HepG2 (cell line): ENCODE data around the gene COBLL1. TPM values are rescaled to one million over a fixed set of nuclear protein-coding genes. Genes with fewer than 3 reads are reported as not detected.

ENCODE experiments used
- ATAC-seq: fragments of 200-7000 bp; cut with Tn5 transposase; 3 replicates; pipeline ENCODE4 v1.9.1; 2020; ENCODE audit warnings: mild to moderate bottlenecking, moderate library complexity
- BruUV-seq: library from RNA; stranded (reverse); fragments of 400-500 nt; replicated peaks from 2 replicates; lab custom pipeline; 2021; lab: Mats Ljungman, UMichigan
- CTCF ChIA-PET: fragments of 300-600 bp; formaldehyde crosslinking; extraction: SDS; loops from one replicate; lab custom pipeline; 2021; ENCODE audit warnings: low total read pairs, inconsistent platforms, low intra/inter-chr PET ratio; lab: Yijun Ruan, JAX
- POLR2A ChIA-PET: fragments of 350-600 bp; sonication (Branson Sonifier 250); formaldehyde crosslinking; loops from one replicate; lab custom pipeline; 2020; ENCODE audit warnings: antibody characterized with exemption, inconsistent platforms; lab: Yijun Ruan, JAX
- DNase-seq: peaks from one replicate; pipeline ENCODE4 v3.0.0-alpha.2; 2015; ENCODE audit warnings: low spot score
- FAIRE-seq: peaks from 3 replicates; lab custom pipeline; 2011; peaks lifted over from hg19 to GRCh38; lab: Jason Lieb, UNC
- H2AFZ ChIP-seq: one replicate; pipeline ENCODE4 v1.6.1; 2011; ENCODE audit warnings: low read length, inconsistent platforms
- H3K27ac ChIP-seq: fragments of 300-600 bp; 3 replicates; pipeline ENCODE4 v1.8.0; 2011; ENCODE audit warnings: mixed run types, mild to moderate bottlenecking, mixed read lengths, low read length, inconsistent platforms; ENCODE audit not compliant: insufficient read depth; ENCODE audit errors: extremely low read length
- H3K27me3 ChIP-seq, 2 experiments: fragments of 200-600 bp in 1 of 2; 2 replicates in 1 of 2; 3 replicates in 1 of 2; pipeline versions ENCODE4 v1.6.0 to v1.8.0; 2011; ENCODE audit warnings: low read length in 2 of 2, mild to moderate bottlenecking in 2 of 2, moderate library complexity in 2 of 2, inconsistent platforms in 1 of 2; ENCODE audit not compliant: insufficient read depth in 2 of 2, control insufficient read depth in 1 of 2
- H3K36me3 ChIP-seq, 2 experiments: fragments of 200-600 bp in 1 of 2; replicated peaks in 1 of 2; 2 replicates in 1 of 2; 3 replicates in 1 of 2; pipeline versions ENCODE4 v1.5.1 to v1.8.0; 2011; ENCODE audit warnings: low read length in 2 of 2, inconsistent platforms in 1 of 2; ENCODE audit not compliant: insufficient read depth in 2 of 2, control insufficient read depth in 1 of 2
- H3K4me1 ChIP-seq: 2 replicates; pipeline ENCODE4 v1.5.1; 2012; ENCODE audit warnings: low read length, inconsistent platforms; ENCODE audit not compliant: insufficient read depth
- H3K4me2 ChIP-seq: 2 replicates; pipeline ENCODE4 v1.6.0; 2011; ENCODE audit warnings: low read depth, low read length, inconsistent platforms
- H3K4me3 ChIP-seq, 3 experiments: fragments of 200-600 bp in 1 of 3; sonication (generic), shearing (Covaris generic) in 1 of 3; replicated peaks in 1 of 3; 2 replicates each; pipeline ENCODE4 v1.5.1; 2011 to 2016; ENCODE audit warnings: low read length in 3 of 3, inconsistent platforms in 2 of 3, low read depth in 2 of 3, mild to moderate bottlenecking in 2 of 3, control low read depth in 1 of 3, mixed read lengths in 1 of 3; ENCODE audit not compliant: insufficient read depth in 1 of 3
- H3K79me2 ChIP-seq: one replicate; pipeline ENCODE4 v1.6.1; 2011; ENCODE audit warnings: low read length, inconsistent platforms; ENCODE audit not compliant: insufficient read depth
- H3K9ac ChIP-seq: 2 replicates; pipeline ENCODE4 v1.6.0; 2011; ENCODE audit warnings: mild to moderate bottlenecking, low read depth, low read length, inconsistent platforms; ENCODE audit not compliant: insufficient read depth
- H3K9me3 ChIP-seq: 2 replicates; pipeline ENCODE4 v1.5.1; 2012; ENCODE audit warnings: mild to moderate bottlenecking, low read length
- H4K20me1 ChIP-seq: 2 replicates; pipeline ENCODE4 v1.6.0; 2011; ENCODE audit warnings: inconsistent platforms, mild to moderate bottlenecking, low read length, moderate library complexity; ENCODE audit not compliant: insufficient read depth
- ASH2L ChIP-seq: fragments of 300-600, 200-600 bp; sonication (generic); IDR thresholded peaks from 2 replicates; pipeline ENCODE4 v1.7.0; 2017; ENCODE audit warnings: low read depth, mild to moderate bottlenecking, moderate library complexity, mixed read lengths, low read length; ENCODE audit not compliant: insufficient read length
- ATF1 ChIP-seq: IDR thresholded peaks from 2 replicates; pipeline ENCODE4 v1.6.1; 2016; ENCODE audit warnings: mild to moderate bottlenecking, control low read depth
- ATM ChIP-seq: fragments of 450-650 bp; IDR thresholded peaks from 2 replicates; pipeline ENCODE4 v1.7.1; 2017; ENCODE audit warnings: mild to moderate bottlenecking, borderline replicate concordance
- FUBP1 ChIP-seq: sonication (generic); formaldehyde crosslinking; IDR thresholded peaks from 2 replicates; pipeline ENCODE4 v1.5.1; 2020; ENCODE audit warnings: missing genetic modification reagents, mild to moderate bottlenecking, borderline replicate concordance
- KLF16 ChIP-seq, 2 experiments: sonication (generic) in 1 of 2; formaldehyde crosslinking in 1 of 2; IDR thresholded peaks; 2 replicates each; pipeline versions ENCODE4 v1.6.1 to v1.8.0; 2016 to 2023; ENCODE audit warnings: missing genetic modification reagents in 2 of 2, missing compliant biosample characterization in 1 of 2
- MED1 ChIP-seq: sonication (generic); formaldehyde crosslinking; IDR thresholded peaks from 2 replicates; pipeline ENCODE4 v1.4.0; 2020; ENCODE audit warnings: missing genetic modification reagents
- NR2F2 ChIP-seq: IDR thresholded peaks from 2 replicates; pipeline ENCODE4 v1.6.1; 2012; ENCODE audit warnings: low read depth, inconsistent platforms, borderline replicate concordance
- TEF ChIP-seq: sonication (generic); formaldehyde crosslinking; IDR thresholded peaks from 2 replicates; pipeline ENCODE4 v1.5.0; 2020; ENCODE audit warnings: missing genetic modification reagents
- THAP11 ChIP-seq: IDR thresholded peaks from 2 replicates; pipeline ENCODE4 v1.6.1; 2016; ENCODE audit warnings: missing biosample characterization, missing genetic modification reagents
- YEATS4 ChIP-seq: sonication (generic); formaldehyde crosslinking; IDR thresholded peaks from 2 replicates; pipeline ENCODE4 v1.4.0; 2020; ENCODE audit warnings: missing genetic modification reagents, borderline replicate concordance
- ZBTB20 ChIP-seq: sonication (generic); formaldehyde crosslinking; IDR thresholded peaks from 2 replicates; pipeline ENCODE4 v1.8.1; 2023; ENCODE audit warnings: missing genetic modification reagents, low read depth, mild to moderate bottlenecking, borderline replicate concordance
- ZFY ChIP-seq: sonication (generic); formaldehyde crosslinking; IDR thresholded peaks from 2 replicates; pipeline ENCODE4 v1.4.0; 2020; ENCODE audit warnings: missing genetic modification reagents
- ZNF136 ChIP-seq: sonication (generic); formaldehyde crosslinking; IDR thresholded peaks from 2 replicates; pipeline ENCODE4 v1.8.1; 2022; ENCODE audit warnings: low read depth, mild to moderate bottlenecking, moderate library complexity, missing genetic modification reagents
- ZNF280D ChIP-seq: sonication (generic); formaldehyde crosslinking; IDR thresholded peaks from 2 replicates; pipeline ENCODE4 v1.5.1; 2020; ENCODE audit warnings: mild to moderate bottlenecking, missing genetic modification reagents
- ZNF414 ChIP-seq: sonication (generic); formaldehyde crosslinking; IDR thresholded peaks from 2 replicates; pipeline ENCODE4 v1.5.0; 2020; ENCODE audit warnings: missing genetic modification reagents
- ZNF563 ChIP-seq: sonication (generic); formaldehyde crosslinking; IDR thresholded peaks from 2 replicates; pipeline ENCODE4 v1.8.0; 2022; ENCODE audit warnings: mild to moderate bottlenecking, moderate library complexity, missing genetic modification reagents
- ZSCAN9 ChIP-seq: IDR thresholded peaks from 2 replicates; pipeline ENCODE4 v1.6.1; 2016; ENCODE audit warnings: borderline replicate concordance
- in situ Hi-C: cut with HindIII; loops from 2 replicates; pipeline ENCODE4 v1.10.0; 2017; ENCODE audit warnings: low pct_unique_long_range_greater_than_20kb; ENCODE audit not compliant: extremely low pct_ligation_motif_present
- intact Hi-C: fragments of 100-400 bp; cut with micrococcal nuclease; formaldehyde crosslinking; loops from one replicate; pipeline ENCODE4 v1.10.0; 2022; ENCODE audit not compliant: unreplicated experiment
- polyA plus RNA-seq, 8 experiments: library from polyadenylated mRNA; depleted of rRNA in 3 of 8; stranded (reverse) in 7 of 8; unstranded in 1 of 8; fragments of >200 nt; fragmentation: Illumina TruSeq in 4 of 8; extraction: Trizol in 4 of 8; gene quantifications; 2 replicates each; pipeline versions ENCODE4 v1.2.1 to v1.2.3, GENCODE V29; 2011 to 2016; ENCODE audit warnings: low read depth in 4 of 8, missing spikeins in 1 of 8, mixed read lengths in 1 of 8; ENCODE audit not compliant: insufficient read depth in 1 of 8
- total RNA-seq, 5 experiments: library from RNA; depleted of rRNA; stranded (reverse); fragments of >200 nt; fragmentation: Illumina TruSeq; extraction: Trizol; gene quantifications; 2 replicates each; pipeline ENCODE4 v1.2.3, GENCODE V29; 2016; ENCODE audit warnings: low read depth in 1 of 5

COBLL1 gene
- total and polyA plus RNA-seq, 2 of the 13 experiments (the other 11 are each of a cell fraction or from before 2014, with no cell fraction given): 32.6 to 86.8 TPM

GRCh38 chr2:164693834-164694233 is 147.8 kb downstream of the COBLL1 start (continued):
- no peak for TF ChIP-seq ZNF280D (CRISPR knock-in tag)
- 0 out of 2 replicates have a peak, but pooled peaks have one; percentile 53 for TF ChIP-seq ZNF414 (CRISPR knock-in tag)
- peak; percentile 51; the same call in 1 of the 2 replicates for TF ChIP-seq ATM
- peak; percentile 22 for TF ChIP-seq ASH2L
- TF ChIP-seq ZFY (CRISPR knock-in tag): no peak
- TF ChIP-seq ZNF136 (CRISPR knock-in tag): no peak
- peak; percentile 81 for TF ChIP-seq TEF (CRISPR knock-in tag)

- DNase-seq (peak; percentile 78), FAIRE-seq (no peak), ATAC-seq (peak; percentile 25; the same call in 2 of the 3 replicates)
- Histone ChIP-seq H2AFZ (no peak overlapping the region), H3K4me1 (peaks cover 76% of the 10 kb centered on the region), H3K4me2 (peak overlapping the region; percentile 56), H3K36me3 (peaks cover 15 to 48% of the 10 kb centered on the region in 2 experiments), H3K9ac (no peak overlapping the region), H4K20me1 (no peaks in the 10 kb centered on the region), H3K27ac (peak overlapping the region; percentile 57), H3K79me2 (peaks cover 5% of the 10 kb centered on the region), H3K9me3 (no peaks in the 10 kb centered on the region), H3K27me3 (no peaks in the 10 kb centered on the region), H3K4me3 (peak overlapping the region in 2 of 3 experiments; percentile 5 to 14; a peak in 2 of 6 replicates)
- ChIA-PET POLR2A (interaction anchor here (1.0 to 1.4 kb wide), 4 partner anchors 9 to 185 kb away, joined by 4 to 8 read pairs (median 6); no protein-coding TSS in a partner anchor), CTCF (interaction anchor here (0.9 to 1.4 kb wide), 2 partner anchors 18 to 24 kb away, joined by 3 to 7 read pairs; no protein-coding TSS in a partner anchor)
- in situ Hi-C loops: no loop called here
- intact Hi-C loops: loop anchor here (1.0 to 5.0 kb wide), 2 partner anchors 18 to 91 kb away; no protein-coding TSS in a partner anchor
- no TSS peak for BruUV-seq
- TF ChIP-seq ZNF563 (no peak), ZBTB20 (CRISPR knock-in tag) (peak; percentile 35; the same call in 1 of the 2 replicates), THAP11 (CRISPR knock-in tag) (peak; percentile 39; the same call in 1 of the 2 replicates), YEATS4 (CRISPR knock-in tag) (0 out of 2 replicates have a peak, but pooled peaks have one; percentile 34), MED1 (CRISPR knock-in tag) (peak; percentile 66), NR2F2 (peak; percentile 94), ATF1 (CRISPR knock-in tag) (0 out of 2 replicates have a peak, but pooled peaks have one; percentile 62), FUBP1 (CRISPR knock-in tag) (no peak), KLF16 (CRISPR knock-in tag; IDR thresholded peaks at IDR 0.05) (peak in 1 of 2 experiments; percentile 58; a peak in 2 of 4 replicates), ZSCAN9 (CRISPR knock-in tag) (no peak)
These were observed 148.2 kb downstream of the COBLL1 start for GRCh38 chr2:164693390-164693789.
